ENCODE data around the gene EARS2. TPM values are rescaled to one million over a fixed set of nuclear protein-coding genes. Genes with fewer than 3 reads are reported as not detected.
"Not testable (repeated sequence)": the region's sequence is repeated elsewhere in the genome, so short reads cannot be mapped to it uniquely, and the experiment has no call there.

EARS2 gene
- total RNA-seq, 4 donors from 2014 or later: 18.0 to 81.8 (median 39.5) TPM

GRCh38 chr16:23549938-23550337, 7.2 kb downstream of the EARS2 start:
- Histone ChIP-seq H3K9me3 (no peaks in the 10 kb centered on the region), H3K4me3 (no peak overlapping the region), H3K4me1 (no peaks in the 10 kb centered on the region), H3K27ac (no peak overlapping the region), H3K27me3 (no peaks in the 10 kb centered on the region), H3K36me3 (no peaks in the 10 kb centered on the region)
- intact Hi-C loops (cut with DNase I; ENCODE audit: low total_unique reads): no loop called here
- no peak for TF ChIP-seq POLR2A (IDR thresholded peaks at IDR 0.05)
- TF ChIP-seq CTCF (IDR thresholded peaks at IDR 0.05): no peak
- no peak for DNase-seq

GRCh38 chr16:23544436-23544835, 12.7 kb downstream of the EARS2 start:
- Histone ChIP-seq H3K9me3 (no peaks in the 10 kb centered on the region), H3K27me3 (no peaks in the 10 kb centered on the region), H3K4me3 (no peak overlapping the region), H3K27ac (no peak overlapping the region), H3K4me1 (no peaks in the 10 kb centered on the region), H3K36me3 (no peaks in the 10 kb centered on the region)
- no peak for DNase-seq
- intact Hi-C loops (cut with DNase I; ENCODE audit: low total_unique reads): no loop called here
- TF ChIP-seq POLR2A (IDR thresholded peaks at IDR 0.05) (no peak), CTCF (IDR thresholded peaks at IDR 0.05) (no peak)

GRCh38 chr16:23540817-23541178, 16.4 kb downstream of the EARS2 start:
- H3K27me3 ChIP-seq; H3K27ac ChIP-seq; H3K36me3 ChIP-seq; DNase-seq; intact Hi-C loops (cut with DNase I; ENCODE audit: low total_unique reads); H3K4me3 ChIP-seq; H3K4me1 ChIP-seq; H3K9me3 ChIP-seq: not testable (repeated sequence)

- no peak overlapping the region for H3K27ac ChIP-seq
- no peaks in the 10 kb centered on the region for H3K27me3 ChIP-seq
- no peak for DNase-seq
- H3K36me3 ChIP-seq: no peaks in the 10 kb centered on the region
- H3K4me1 ChIP-seq: no peaks in the 10 kb centered on the region
- no peaks in the 10 kb centered on the region for H3K9me3 ChIP-seq
- TF ChIP-seq CTCF (IDR thresholded peaks at IDR 0.05) (no peak), POLR2A (IDR thresholded peaks at IDR 0.05) (no peak)
- intact Hi-C loops (cut with DNase I; ENCODE audit: low total_unique reads): no loop called here
- no peak overlapping the region for H3K4me3 ChIP-seq
These were observed 16.9 kb downstream of the EARS2 start for GRCh38 chr16:23539984-23540816.

DNA sequence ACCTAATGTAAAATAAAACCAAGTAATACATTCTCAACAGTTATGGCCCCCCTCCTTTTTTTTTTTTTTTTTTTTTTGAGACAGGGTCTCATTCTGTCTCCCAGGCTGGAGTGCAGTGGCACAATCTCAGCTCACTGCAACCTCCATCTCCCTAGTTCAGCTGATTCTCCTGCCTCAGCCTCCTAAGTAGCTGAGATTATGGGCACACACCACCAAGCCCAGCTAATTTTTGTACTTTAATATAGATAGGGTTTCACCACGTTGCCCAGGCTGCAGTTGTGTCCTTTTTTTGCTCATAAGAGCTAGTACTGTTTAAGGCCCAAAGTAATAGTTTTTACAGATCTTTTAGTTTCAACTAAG, 18.3 kb downstream of the EARS2 start:
- Histone ChIP-seq H3K4me3 (no peak overlapping the region), H3K4me1 (no peaks in the 10 kb centered on the region), H3K27ac (no peak overlapping the region), H3K36me3 (no peaks in the 10 kb centered on the region), H3K27me3 (no peaks in the 10 kb centered on the region), H3K9me3 (no peaks in the 10 kb centered on the region)
- intact Hi-C loops (cut with DNase I; ENCODE audit: low total_unique reads): no loop called here
- no peak for DNase-seq
- no peak for TF ChIP-seq POLR2A (IDR thresholded peaks at IDR 0.05)
- TF ChIP-seq CTCF (IDR thresholded peaks at IDR 0.05): no peak

DNA sequence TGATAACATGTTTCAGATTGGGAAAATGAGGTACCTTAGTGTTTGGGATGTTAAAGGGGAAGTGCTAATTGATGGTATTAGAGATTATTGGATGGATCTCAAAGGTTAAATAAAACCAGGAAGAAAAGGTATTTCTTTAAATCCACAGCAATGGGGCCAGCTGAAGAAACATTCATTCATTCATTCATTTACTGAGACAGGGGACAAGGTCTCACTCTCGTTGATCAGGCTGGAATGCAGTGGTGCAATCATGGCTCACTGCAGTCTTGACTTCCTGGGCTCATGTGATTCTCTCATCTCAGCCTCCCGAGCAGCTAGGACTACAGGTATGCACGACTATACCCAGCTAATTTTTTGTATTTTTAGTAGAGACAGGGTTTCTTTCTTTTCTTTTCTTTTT, 19.8 kb downstream of the EARS2 start:
- H3K36me3 ChIP-seq: no peaks in the 10 kb centered on the region
- H3K4me1 ChIP-seq: no peaks in the 10 kb centered on the region
- intact Hi-C loops (cut with DNase I; ENCODE audit: low total_unique reads): no loop called here
- no peak for DNase-seq
- TF ChIP-seq POLR2A (IDR thresholded peaks at IDR 0.05): no peak
- TF ChIP-seq CTCF (IDR thresholded peaks at IDR 0.05): no peak
- H3K4me3 ChIP-seq: no peak overlapping the region
- H3K27ac ChIP-seq: no peak overlapping the region
- H3K27me3 ChIP-seq: no peaks in the 10 kb centered on the region
- H3K9me3 ChIP-seq: no peaks in the 10 kb centered on the region
